Activated CD4-positive, alpha-beta T cell treated with anti-CD3 and anti-CD28 coated beads, Interleukin-2, amount 50 U/mL, for 24 hours (primary cell): ENCODE data around the gene CNN2.

Experiments
- DNase-seq, 2 donors: peaks; one replicate each; pipeline ENCODE4 v3.0.0-alpha.2; 2020; ENCODE audit warnings: low read depth in 1 of 2, low spot score in 1 of 2

The CNN2 gene

GRCh38 chr19:1049106-1049505 lies 22.7 kb downstream of the CNN2 start:
- no peak for DNase-seq

GRCh38 chr19:1049800-1050199 lies 23.4 kb downstream of the CNN2 start:
- no peak for DNase-seq

GRCh38 chr19:1050989-1051788 lies 24.8 kb downstream of the CNN2 start:
- no peak for DNase-seq

- no peak for DNase-seq
These were observed 25.4 kb downstream of the CNN2 start for GRCh38 chr19:1051791-1052190.

- DNase-seq, result no peak
These were observed 26.1 kb downstream of the CNN2 start for GRCh38 chr19:1052349-1052975.

GRCh38 chr19:1053176-1054101 lies 27.0 kb downstream of the CNN2 start:
- DNase-seq, result no peak

- no peak for DNase-seq
These were observed 28.0 kb downstream of the CNN2 start for GRCh38 chr19:1054102-1055027.

GRCh38 chr19:1055028-1055425 lies 28.6 kb downstream of the CNN2 start:
- no peak for DNase-seq

- DNase-seq, result no peak
These were observed 29.6 kb downstream of the CNN2 start for GRCh38 chr19:1055886-1056620.

- no peak for DNase-seq
These were observed 30.9 kb downstream of the CNN2 start for GRCh38 chr19:1057176-1057855.

- no peak for DNase-seq
These were observed 31.7 kb downstream of the CNN2 start for GRCh38 chr19:1058112-1058511.

GRCh38 chr19:1060689-1061088 lies 34.3 kb downstream of the CNN2 start:
- DNase-seq, result no peak

- no peak for DNase-seq
These were observed 35.6 kb downstream of the CNN2 start for GRCh38 chr19:1061987-1062386.

GRCh38 chr19:1062387-1063029 lies 36.1 kb downstream of the CNN2 start:
- no peak for DNase-seq

- DNase-seq, result no peak
These were observed 36.9 kb downstream of the CNN2 start for GRCh38 chr19:1063030-1063908.

GRCh38 chr19:1063909-1064660 lies 37.7 kb downstream of the CNN2 start:
- DNase-seq, result no peak
